Measurements from ENCODE around the gene HAGH.

Gene HAGH

DNA sequence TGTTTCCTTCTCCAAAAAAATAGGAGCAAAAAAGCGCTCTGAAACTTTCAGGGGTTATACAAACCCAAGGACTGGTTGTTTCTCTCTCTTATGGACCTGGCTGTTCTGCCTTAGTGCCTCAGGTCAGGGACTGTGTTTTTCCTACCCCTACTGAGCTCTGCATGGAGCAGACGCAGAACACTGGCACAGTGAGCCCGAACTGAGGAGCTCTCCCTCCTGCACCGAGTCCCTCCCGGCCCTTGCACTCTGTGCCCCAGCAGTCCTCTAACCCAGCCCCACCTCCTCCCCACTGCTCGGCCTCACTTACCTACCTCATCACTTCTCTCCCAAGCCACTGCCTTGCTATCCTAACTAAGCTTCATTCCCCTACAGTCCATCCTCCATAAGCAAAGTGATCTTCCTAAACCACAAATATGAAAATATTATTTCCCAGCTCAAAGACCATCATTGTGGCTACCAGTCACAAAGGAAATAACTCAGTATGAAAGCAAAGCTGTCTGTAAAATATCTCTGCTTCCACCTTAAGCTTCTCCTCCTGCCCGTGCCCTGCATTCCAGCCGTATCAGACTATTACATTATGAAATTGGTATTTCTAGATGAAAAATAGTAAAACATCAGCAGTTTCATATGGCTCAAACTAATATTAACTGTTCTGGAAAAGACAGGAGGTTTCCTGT, 31.7 kb upstream of the HAGH start:
- TF ChIP-seq, protein P1, sequence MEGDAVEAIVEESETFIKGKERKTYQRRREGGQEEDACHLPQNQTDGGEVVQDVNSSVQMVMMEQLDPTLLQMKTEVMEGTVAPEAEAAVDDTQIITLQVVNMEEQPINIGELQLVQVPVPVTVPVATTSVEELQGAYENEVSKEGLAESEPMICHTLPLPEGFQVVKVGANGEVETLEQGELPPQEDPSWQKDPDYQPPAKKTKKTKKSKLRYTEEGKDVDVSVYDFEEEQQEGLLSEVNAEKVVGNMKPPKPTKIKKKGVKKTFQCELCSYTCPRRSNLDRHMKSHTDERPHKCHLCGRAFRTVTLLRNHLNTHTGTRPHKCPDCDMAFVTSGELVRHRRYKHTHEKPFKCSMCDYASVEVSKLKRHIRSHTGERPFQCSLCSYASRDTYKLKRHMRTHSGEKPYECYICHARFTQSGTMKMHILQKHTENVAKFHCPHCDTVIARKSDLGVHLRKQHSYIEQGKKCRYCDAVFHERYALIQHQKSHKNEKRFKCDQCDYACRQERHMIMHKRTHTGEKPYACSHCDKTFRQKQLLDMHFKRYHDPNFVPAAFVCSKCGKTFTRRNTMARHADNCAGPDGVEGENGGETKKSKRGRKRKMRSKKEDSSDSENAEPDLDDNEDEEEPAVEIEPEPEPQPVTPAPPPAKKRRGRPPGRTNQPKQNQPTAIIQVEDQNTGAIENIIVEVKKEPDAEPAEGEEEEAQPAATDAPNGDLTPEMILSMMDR (IDR thresholded peaks at IDR 0.05; ENCODE audit: low read depth, low read length), result no peak
- no peak overlapping the region for H3K4me3 ChIP-seq (ENCODE audit: low read depth, low read length)
- DNase-seq, result no peak
- no peak overlapping the region for H3K27ac ChIP-seq
- no peaks in the 10 kb centered on the region for H3K27me3 ChIP-seq (ENCODE audit: insufficient read depth, low read depth, severe bottlenecking)
- H3K9me3 ChIP-seq (ENCODE audit: severe bottlenecking), result no peaks in the 10 kb centered on the region
- no peaks in the 10 kb centered on the region for H3K36me3 ChIP-seq

GRCh38 chr16:1857433-1858097, 30.9 kb upstream of the HAGH start:
- no peaks in the 10 kb centered on the region for H3K9me3 ChIP-seq (ENCODE audit: severe bottlenecking)
- DNase-seq, result no peak
- H3K27me3 ChIP-seq (ENCODE audit: insufficient read depth, low read depth, severe bottlenecking), result no peaks in the 10 kb centered on the region
- H3K4me3 ChIP-seq (ENCODE audit: low read depth, low read length), result no peak overlapping the region
- TF ChIP-seq, protein P1 (IDR thresholded peaks at IDR 0.05; ENCODE audit: low read depth, low read length), result no peak
- no peaks in the 10 kb centered on the region for H3K36me3 ChIP-seq
- H3K27ac ChIP-seq, result no peak overlapping the region

DNA sequence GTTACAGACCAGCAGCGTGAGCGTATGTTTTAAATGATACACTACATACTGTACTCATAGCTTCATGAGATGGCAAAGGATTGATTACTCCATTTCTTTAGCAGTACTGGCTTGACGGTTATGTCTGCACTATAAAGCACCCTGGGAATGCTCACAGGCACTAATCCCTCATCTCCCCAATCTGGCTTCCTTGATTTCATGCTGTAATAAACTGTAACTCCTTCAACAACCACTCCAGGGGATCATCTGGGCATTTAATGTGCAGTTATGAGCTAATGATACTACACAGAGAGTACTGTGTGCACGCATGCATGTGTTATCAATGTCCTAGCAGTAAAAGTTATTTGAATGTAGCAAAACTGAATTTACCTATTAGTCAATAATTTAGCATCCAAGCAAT, 25.2 kb upstream of the HAGH start:
- TF ChIP-seq, protein P1 (IDR thresholded peaks at IDR 0.05; ENCODE audit: low read depth, low read length), result no peak
- no peak overlapping the region for H3K4me3 ChIP-seq (ENCODE audit: low read depth, low read length)
- H3K27me3 ChIP-seq (ENCODE audit: insufficient read depth, low read depth, severe bottlenecking), result no peaks in the 10 kb centered on the region
- H3K9me3 ChIP-seq (ENCODE audit: severe bottlenecking), result no peaks in the 10 kb centered on the region
- no peak for DNase-seq
- H3K36me3 ChIP-seq, result no peaks in the 10 kb centered on the region
- H3K27ac ChIP-seq, result no peak overlapping the region

DNA sequence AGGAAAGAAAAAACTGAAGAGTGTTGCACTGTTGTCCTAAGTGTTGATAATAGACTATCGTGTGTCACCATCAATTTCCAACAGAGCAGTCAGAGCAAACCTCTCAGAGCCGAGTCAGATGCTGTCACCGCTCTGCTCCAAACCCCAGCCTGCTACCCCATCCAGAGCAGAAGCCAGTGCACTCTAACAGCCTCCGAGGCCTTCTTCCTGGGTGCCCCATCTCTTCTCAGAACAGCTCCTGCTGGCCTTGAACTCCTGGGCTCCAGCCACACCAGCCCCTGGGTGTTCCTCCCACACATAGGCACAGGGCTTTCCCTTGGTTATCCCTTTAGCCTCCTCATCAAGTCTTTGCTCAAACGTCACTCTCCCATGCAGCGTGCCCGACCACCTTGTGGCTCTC, 24.4 kb upstream of the HAGH start:
- no peak for DNase-seq
- H3K4me3 ChIP-seq (ENCODE audit: low read depth, low read length), result no peak overlapping the region
- no peaks in the 10 kb centered on the region for H3K27me3 ChIP-seq (ENCODE audit: insufficient read depth, low read depth, severe bottlenecking)
- no peak overlapping the region for H3K27ac ChIP-seq
- H3K9me3 ChIP-seq (ENCODE audit: severe bottlenecking), result no peaks in the 10 kb centered on the region
- H3K36me3 ChIP-seq, result no peaks in the 10 kb centered on the region
- TF ChIP-seq, protein P1 (IDR thresholded peaks at IDR 0.05; ENCODE audit: low read depth, low read length), result no peak

DNA sequence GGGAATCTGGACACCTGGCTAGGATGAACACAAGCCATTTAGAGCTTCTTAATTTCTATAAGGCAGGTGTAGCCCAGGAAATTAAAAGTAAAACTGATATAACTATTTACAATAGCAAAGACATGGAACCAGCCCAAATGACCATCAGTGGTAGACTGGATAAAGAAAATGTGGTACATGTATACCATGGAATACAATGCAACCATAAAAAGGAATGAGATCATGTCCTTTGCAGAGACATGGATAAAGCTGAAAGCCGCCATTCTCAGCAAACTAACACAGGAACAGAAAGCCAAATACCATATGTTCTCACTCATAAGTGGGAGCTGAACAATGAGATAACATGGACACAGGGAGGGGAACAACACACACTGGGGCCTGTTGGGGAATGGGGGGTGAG, 19.8 kb upstream of the HAGH start:
- no peak overlapping the region for H3K27ac ChIP-seq
- H3K9me3 ChIP-seq (ENCODE audit: severe bottlenecking), result no peaks in the 10 kb centered on the region
- no peaks in the 10 kb centered on the region for H3K27me3 ChIP-seq (ENCODE audit: insufficient read depth, low read depth, severe bottlenecking)
- no peaks in the 10 kb centered on the region for H3K36me3 ChIP-seq
- no peak overlapping the region for H3K4me3 ChIP-seq (ENCODE audit: low read depth, low read length)
- TF ChIP-seq, protein P1 (IDR thresholded peaks at IDR 0.05; ENCODE audit: low read depth, low read length), result no peak
- DNase-seq, result no peak
